Stimulated activated CD8-positive, alpha-beta memory T cell treated with anti-CD3 and anti-CD28 coated beads, Interleukin-15, amount 100 ng/mL, for 24 hours (primary cell): ENCODE data around the gene IFI6.
"Not testable (repeated sequence)": the region's sequence is repeated elsewhere in the genome, so short reads cannot be mapped to it uniquely, and the experiment has no call there.

Source experiments
- DNase-seq: peaks from one replicate; pipeline ENCODE4 v3.0.0-alpha.2; 2020; ENCODE audit warnings: low read depth

The IFI6 gene

GRCh38 chr1:27650171-27650538 is 21.8 kb downstream of the IFI6 start:
- DNase-seq = no peak

GRCh38 chr1:27649306-27649635 is 22.7 kb downstream of the IFI6 start:
- DNase-seq = no peak

GRCh38 chr1:27648602-27649305 is 23.2 kb downstream of the IFI6 start:
- no peak for DNase-seq

GRCh38 chr1:27647328-27647727 is 24.7 kb downstream of the IFI6 start:
- DNase-seq = no peak

GRCh38 chr1:27646676-27647075 is 25.3 kb downstream of the IFI6 start:
- no peak for DNase-seq

GRCh38 chr1:27645071-27645415 is 26.9 kb downstream of the IFI6 start:
- no peak for DNase-seq

- DNase-seq = no peak
Observed at GRCh38 chr1:27644369-27645070, 27.5 kb downstream of the IFI6 start.

- DNase-seq = no peak
Observed at GRCh38 chr1:27643600-27644368, 28.2 kb downstream of the IFI6 start.

GRCh38 chr1:27640514-27640913 is 31.5 kb downstream of the IFI6 start:
- DNase-seq = not testable (repeated sequence)

GRCh38 chr1:27638805-27639204 is 33.2 kb downstream of the IFI6 start:
- no peak for DNase-seq

GRCh38 chr1:27638047-27638734 is 33.8 kb downstream of the IFI6 start:
- DNase-seq = no peak

- no peak for DNase-seq
Observed at GRCh38 chr1:27635396-27636142, 36.4 kb downstream of the IFI6 start.

GRCh38 chr1:27634985-27635367 is 37.0 kb downstream of the IFI6 start, which contains the start of gene FGR:
TSS of gene FGR (minus strand) at chr1:27635185. CDS start at chr1:27623916, 11,269 bp downstream.
- DNase-seq = no peak

- no peak for DNase-seq
Observed at GRCh38 chr1:27634177-27634984, 37.6 kb downstream of the IFI6 start.

- no peak for DNase-seq
Observed at GRCh38 chr1:27633640-27634176, 38.3 kb downstream of the IFI6 start.

- DNase-seq = no peak
Observed at GRCh38 chr1:27633298-27633610, 38.7 kb downstream of the IFI6 start.

GRCh38 chr1:27632387-27633297 is 39.4 kb downstream of the IFI6 start:
- no peak for DNase-seq

GRCh38 chr1:27630859-27631491 is 41.0 kb downstream of the IFI6 start:
- no peak for DNase-seq

- no peak for DNase-seq
Observed at GRCh38 chr1:27628712-27629111, 43.3 kb downstream of the IFI6 start.
